ENCODE measurements around the gene SH3GLB1.

- TF ChIP-seq CTCF (IDR thresholded peaks at IDR 0.05) (no peak), POLR2AphosphoS5 (IDR thresholded peaks at IDR 0.05) (no peak), POLR2A (IDR thresholded peaks at IDR 0.05) (no peak)
Measured at GRCh38 chr1:86695400-86695799, 9.0 kb upstream of the SH3GLB1 start.
